AG04449 (cell line): ENCODE data around the gene DCAF8L2.

ENCODE experiments used
- CTCF ChIA-PET: fragments of 350-600 bp; formaldehyde crosslinking; extraction: SDS; loops from one replicate; lab custom pipeline; 2021; ENCODE audit warnings: antibody characterized with exemption; lab: Yijun Ruan, JAX
- POLR2A ChIA-PET: fragments of 400-600, 350-600 bp; formaldehyde crosslinking; extraction: SDS; loops from one replicate; lab custom pipeline; 2020; ENCODE audit warnings: antibody characterized with exemption, inconsistent platforms; lab: Yijun Ruan, JAX
- DNase-seq: peaks from one replicate; pipeline ENCODE4 v3.0.0-alpha.2; 2010; ENCODE audit warnings: low read depth, low spot score
- H3K4me3 ChIP-seq: 2 replicates; pipeline ENCODE4 v1.5.1; 2011; ENCODE audit warnings: low read depth, mild to moderate bottlenecking, control low read depth, low read length
- TF ChIP-seq, protein P1 (sequence below): IDR thresholded peaks from one replicate; pipeline ENCODE4 v1.5.1; 2011; ENCODE audit warnings: mild to moderate bottlenecking, moderate library complexity, low read length, control low read depth, inconsistent platforms; ENCODE audit not compliant: insufficient read depth; ENCODE audit errors: missing control alignments

The DCAF8L2 gene

DNA sequence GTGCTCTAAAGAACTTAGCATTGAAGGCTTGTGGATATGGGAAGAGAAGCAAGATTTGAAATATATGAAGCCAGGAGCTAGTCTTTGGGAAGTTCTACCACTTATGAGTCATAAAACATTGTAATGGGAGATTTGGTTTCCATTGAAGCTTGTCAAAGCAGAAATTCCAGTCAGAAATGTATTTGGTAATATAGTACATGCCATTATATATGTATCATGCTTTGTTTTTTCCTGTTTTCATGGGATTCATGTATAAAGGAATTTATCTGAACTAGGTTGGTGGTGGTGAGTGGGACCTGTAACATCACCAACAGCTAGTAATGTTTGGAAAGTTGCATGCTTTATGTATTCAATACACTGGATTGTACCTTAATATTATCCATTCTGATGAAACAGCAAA is 14.6 kb upstream of the DCAF8L2 start:
- POLR2A ChIA-PET = no interaction called here
- DNase-seq = no peak
- CTCF ChIA-PET = no interaction called here

DNA sequence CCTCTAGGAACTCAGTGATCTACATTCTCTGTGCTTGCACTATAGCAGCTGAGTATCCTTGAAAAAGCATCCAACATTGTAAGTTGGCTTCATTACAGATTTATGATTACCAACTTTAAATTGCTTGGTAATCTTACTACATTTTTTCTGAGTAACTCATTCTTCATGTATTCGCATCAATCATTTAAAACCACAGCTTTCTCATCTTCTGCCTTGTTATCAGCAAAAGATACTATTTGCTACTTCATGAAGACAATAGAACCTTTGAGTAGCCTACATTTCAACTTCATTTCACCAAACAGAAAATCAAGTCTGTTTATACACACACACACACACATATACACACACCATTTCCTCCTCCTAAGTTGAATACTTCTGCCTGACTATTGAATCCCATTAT is 6.2 kb upstream of the DCAF8L2 start:
- TF ChIP-seq, protein P1, sequence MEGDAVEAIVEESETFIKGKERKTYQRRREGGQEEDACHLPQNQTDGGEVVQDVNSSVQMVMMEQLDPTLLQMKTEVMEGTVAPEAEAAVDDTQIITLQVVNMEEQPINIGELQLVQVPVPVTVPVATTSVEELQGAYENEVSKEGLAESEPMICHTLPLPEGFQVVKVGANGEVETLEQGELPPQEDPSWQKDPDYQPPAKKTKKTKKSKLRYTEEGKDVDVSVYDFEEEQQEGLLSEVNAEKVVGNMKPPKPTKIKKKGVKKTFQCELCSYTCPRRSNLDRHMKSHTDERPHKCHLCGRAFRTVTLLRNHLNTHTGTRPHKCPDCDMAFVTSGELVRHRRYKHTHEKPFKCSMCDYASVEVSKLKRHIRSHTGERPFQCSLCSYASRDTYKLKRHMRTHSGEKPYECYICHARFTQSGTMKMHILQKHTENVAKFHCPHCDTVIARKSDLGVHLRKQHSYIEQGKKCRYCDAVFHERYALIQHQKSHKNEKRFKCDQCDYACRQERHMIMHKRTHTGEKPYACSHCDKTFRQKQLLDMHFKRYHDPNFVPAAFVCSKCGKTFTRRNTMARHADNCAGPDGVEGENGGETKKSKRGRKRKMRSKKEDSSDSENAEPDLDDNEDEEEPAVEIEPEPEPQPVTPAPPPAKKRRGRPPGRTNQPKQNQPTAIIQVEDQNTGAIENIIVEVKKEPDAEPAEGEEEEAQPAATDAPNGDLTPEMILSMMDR = no peak
- no peak overlapping the region for H3K4me3 ChIP-seq
- DNase-seq = no peak
- ChIA-PET CTCF (no interaction called here), POLR2A (no interaction called here)

More for the DNA sequence above, 14.6 kb upstream of the DCAF8L2 start:
- TF ChIP-seq, protein P1 = no peak
- no peak overlapping the region for H3K4me3 ChIP-seq

DNA sequence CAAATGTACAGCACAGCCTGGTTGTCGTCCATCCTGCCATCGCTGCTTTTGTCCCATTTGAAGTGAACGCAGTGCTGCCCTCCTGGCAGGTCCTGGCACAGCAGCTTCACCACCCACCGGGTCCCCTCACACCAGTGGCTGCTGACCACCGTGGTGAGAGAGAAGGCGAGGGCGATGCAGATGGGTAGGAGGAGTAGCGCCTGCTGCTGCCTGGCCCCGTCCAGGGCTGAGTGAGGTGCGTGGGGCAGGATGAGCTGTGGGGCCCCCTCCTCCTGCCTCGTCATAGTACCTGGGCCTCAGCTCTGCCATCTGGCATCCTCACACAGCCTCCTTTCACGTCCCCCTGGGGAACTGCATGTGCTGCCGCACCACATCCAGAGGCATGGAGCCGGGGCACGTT is 1.8 kb downstream of the DCAF8L2 start:
- ChIA-PET POLR2A (no interaction called here), CTCF (no interaction called here)

DNA sequence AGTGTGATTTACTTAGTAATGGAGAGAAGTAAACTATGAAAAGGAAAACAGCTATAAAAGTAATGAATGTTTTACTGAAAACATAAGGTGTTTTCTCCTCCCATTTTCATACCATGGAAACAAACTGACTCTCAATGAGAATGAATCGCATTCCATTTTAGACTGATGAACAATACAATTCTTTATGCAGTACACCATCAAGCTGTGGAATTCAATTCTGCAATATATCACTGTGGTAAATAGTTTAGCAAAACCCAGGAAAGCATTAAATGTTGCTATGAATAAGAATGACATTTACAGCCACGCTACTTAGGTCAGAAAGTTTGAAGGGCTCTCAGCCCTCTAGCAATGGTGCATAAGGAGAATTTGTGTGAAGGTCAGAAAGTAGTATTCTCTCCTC is 7.4 kb downstream of the DCAF8L2 start:
- CTCF ChIA-PET = no interaction called here

More for the DNA sequence above, 1.8 kb downstream of the DCAF8L2 start:
- no peak for DNase-seq
- H3K4me3 ChIP-seq = no peak overlapping the region
- TF ChIP-seq, protein P1 = no peak

DNA sequence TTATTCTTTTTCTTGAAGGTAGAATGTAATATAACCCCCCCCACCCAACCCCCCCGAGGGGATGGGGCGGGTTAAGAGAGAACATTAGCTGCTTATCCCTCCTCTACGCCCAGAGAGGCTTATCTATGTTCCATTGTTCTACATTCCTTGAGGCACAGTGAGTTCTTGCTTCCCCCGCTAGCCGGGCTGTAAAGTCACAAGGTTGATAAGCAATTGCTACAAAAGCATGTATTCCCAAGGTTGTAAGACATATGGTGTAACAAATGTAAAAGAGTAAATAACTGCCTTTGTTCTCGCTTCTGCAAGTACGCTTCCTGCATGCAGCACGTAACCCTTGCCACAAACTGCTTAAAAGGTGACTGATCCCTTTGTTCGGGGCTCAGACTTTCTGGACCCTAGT is 8.2 kb downstream of the DCAF8L2 start:
- POLR2A ChIA-PET = no interaction called here
- CTCF ChIA-PET = no interaction called here
- TF ChIP-seq, protein P1 = no peak

More for the DNA sequence above, 7.4 kb downstream of the DCAF8L2 start:
- DNase-seq = no peak
- TF ChIP-seq, protein P1 = no peak
- POLR2A ChIA-PET = no interaction called here
- H3K4me3 ChIP-seq = no peak overlapping the region

DNA sequence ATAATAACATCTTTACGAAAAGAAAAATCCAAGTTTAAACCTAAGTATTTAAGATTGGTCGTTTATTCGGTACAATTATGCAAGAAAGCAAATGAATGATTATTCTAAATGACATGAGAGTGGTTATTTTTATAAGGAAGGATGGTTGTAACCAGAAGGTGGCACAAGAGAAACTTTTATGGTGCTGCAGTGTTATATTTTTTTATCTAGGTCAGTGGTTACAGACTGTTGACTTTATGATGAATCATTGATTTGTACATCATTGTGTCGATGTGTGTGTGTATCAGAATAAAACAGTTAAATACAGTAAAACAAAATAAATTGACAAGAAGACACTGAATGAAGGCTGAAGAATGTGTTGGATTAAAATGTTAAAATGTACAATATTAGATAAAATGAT is 9.8 kb downstream of the DCAF8L2 start:
- H3K4me3 ChIP-seq = no peak overlapping the region
- DNase-seq = no peak
- POLR2A ChIA-PET = no interaction called here
- TF ChIP-seq, protein P1 = no peak
- CTCF ChIA-PET = no interaction called here

More for the DNA sequence above, 8.2 kb downstream of the DCAF8L2 start:
- no peak overlapping the region for H3K4me3 ChIP-seq
- DNase-seq = no peak
